Natural killer cell treated with Interleukin-12 subunit alpha and Interleukin-12 subunit beta and Interleukin-15 and Interleukin-18, amount 100 ng/mL, for 72 hours (primary cell): ENCODE data around the gene BTBD19. TPM values are rescaled to one million over a fixed set of nuclear protein-coding genes. Genes with fewer than 3 reads are reported as not detected.
"Not testable (repeated sequence)": the region's sequence is repeated elsewhere in the genome, so short reads cannot be mapped to it uniquely, and the experiment has no call there.

Source experiments
- ATAC-seq, 2 donors: fragments of 150-1000 bp; cut with Tn5 transposase in 1 of 2; sonication (Bioruptor Pico), chemical (Tn5 transposase) in 1 of 2; 2 replicates each; pipeline ENCODE4 v1.10.0; 2021
- DNase-seq: peaks from one replicate; pipeline ENCODE4 v3.0.0; 2022; ENCODE audit warnings: low spot score
- H3K27ac Mint-ChIP-seq, 2 donors: 1 replicate in 1 of 2; 2 replicates in 1 of 2; pipeline ENCODE4 v1.8.0; 2022; ENCODE audit warnings: mixed read lengths in 2 of 2, mild to moderate bottlenecking in 1 of 2, moderate library complexity in 1 of 2
- H3K27me3 Mint-ChIP-seq, 2 donors: 1 replicate in 1 of 2; 2 replicates in 1 of 2; pipeline ENCODE4 v1.8.0; 2022; ENCODE audit warnings: mixed read lengths in 2 of 2
- H3K36me3 Mint-ChIP-seq: one replicate; pipeline ENCODE4 v1.8.0; 2022; ENCODE audit warnings: mixed read lengths
- H3K4me1 Mint-ChIP-seq, 2 donors: 1 replicate in 1 of 2; 2 replicates in 1 of 2; pipeline ENCODE4 v1.8.0; 2022; ENCODE audit warnings: low read depth in 2 of 2, mixed read lengths in 2 of 2, mild to moderate bottlenecking in 1 of 2
- H3K4me3 Mint-ChIP-seq: one replicate; pipeline ENCODE4 v1.8.0; 2022; ENCODE audit warnings: mixed read lengths
- H3K9me3 Mint-ChIP-seq: 2 replicates; pipeline ENCODE4 v1.8.0; 2022; ENCODE audit warnings: mixed read lengths
- total RNA-seq, 2 donors: library from RNA; stranded (reverse); gene quantifications; one replicate each; pipeline ENCODE4 v1.2.3, GENCODE V29; 2022

BTBD19 gene, protein sequence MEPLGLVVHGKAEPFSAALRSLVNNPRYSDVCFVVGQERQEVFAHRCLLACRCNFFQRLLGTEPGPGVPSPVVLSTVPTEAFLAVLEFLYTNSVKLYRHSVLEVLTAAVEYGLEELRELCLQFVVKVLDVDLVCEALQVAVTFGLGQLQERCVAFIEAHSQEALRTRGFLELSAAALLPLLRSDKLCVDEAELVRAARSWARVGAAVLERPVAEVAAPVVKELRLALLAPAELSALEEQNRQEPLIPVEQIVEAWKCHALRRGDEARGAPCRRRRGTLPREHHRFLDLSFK
- total RNA-seq: 1 to 10 TPM; 1.7 to 6.4 TPM

GRCh38 chr1:44808063-44808937, at the start of gene BTBD19:
TSS of gene BTBD19 (plus strand) at chr1:44808523. CDS start at chr1:44808821, 298 bp downstream.
- ATAC-seq: peak; percentile 32 to 65
- no peaks in the 10 kb centered on the region for H3K9me3 Mint-ChIP-seq
- no peaks in the 10 kb centered on the region for H3K27me3 Mint-ChIP-seq
- H3K4me1 Mint-ChIP-seq: peaks cover 34 to 39% of the 10 kb centered on the region in 2 donors
- H3K36me3 Mint-ChIP-seq: no peaks in the 10 kb centered on the region
- peak; percentile 71 for DNase-seq
- H3K4me3 Mint-ChIP-seq: peak within 1 kb of the TSS; percentile 80
- peak within 1 kb of the TSS; percentile 97 for H3K27ac Mint-ChIP-seq

DNA sequence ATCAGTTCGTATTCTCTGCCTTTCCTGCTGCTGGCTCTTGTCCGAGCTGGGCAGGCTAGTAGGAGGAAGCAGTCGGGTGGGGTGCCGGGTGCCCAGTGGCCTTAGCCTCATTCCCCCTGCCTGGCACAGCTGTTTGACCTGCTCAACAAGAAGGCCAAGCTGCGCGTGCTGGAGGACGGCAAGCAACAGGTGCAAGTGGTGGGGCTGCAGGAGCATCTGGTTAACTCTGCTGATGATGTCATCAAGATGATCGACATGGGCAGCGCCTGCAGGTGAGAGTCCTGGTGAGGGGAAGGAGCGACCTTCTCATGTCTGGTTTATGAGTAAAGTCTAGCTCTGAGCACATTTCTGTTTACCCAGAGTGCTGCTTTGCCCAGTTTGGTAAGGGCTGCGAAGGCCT, 49.2 kb upstream of the BTBD19 start:
- ATAC-seq: no peak
- Mint-ChIP-seq H3K4me3 (no peak overlapping the region), H3K4me1 (peaks cover 10% of the 10 kb centered on the region in 2 donors), H3K27me3 (no peaks in the 10 kb centered on the region), H3K36me3 (peaks cover 15% of the 10 kb centered on the region), H3K27ac (no peak overlapping the region), H3K9me3 (no peaks in the 10 kb centered on the region)
- DNase-seq: no peak

DNA sequence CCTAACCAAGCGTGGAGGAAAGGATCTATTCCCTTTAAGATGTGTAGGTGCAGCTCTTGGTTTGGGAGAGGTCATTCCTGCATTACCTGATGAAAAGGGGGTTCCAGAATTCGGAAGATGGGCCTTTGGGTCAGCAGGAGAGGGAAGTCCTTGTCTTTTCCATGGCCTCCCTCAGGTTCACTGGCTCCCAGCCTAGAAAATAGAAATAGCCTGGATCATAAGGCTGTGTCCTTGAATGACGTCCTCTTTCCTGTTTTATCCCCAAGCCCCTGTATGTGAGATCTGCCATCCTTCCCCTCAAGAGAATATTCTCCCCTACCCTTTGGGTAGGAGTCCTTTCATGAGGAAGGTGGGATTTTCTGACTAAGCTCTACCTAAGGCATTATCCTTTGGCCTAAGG, 47.4 kb upstream of the BTBD19 start:
- DNase-seq: no peak
- no peaks in the 10 kb centered on the region for H3K9me3 Mint-ChIP-seq
- no peak overlapping the region for H3K4me3 Mint-ChIP-seq
- peaks cover 14% of the 10 kb centered on the region for H3K36me3 Mint-ChIP-seq
- peaks cover 10% of the 10 kb centered on the region in 2 donors for H3K4me1 Mint-ChIP-seq
- H3K27ac Mint-ChIP-seq: no peak overlapping the region
- no peak for ATAC-seq
- no peaks in the 10 kb centered on the region for H3K27me3 Mint-ChIP-seq

GRCh38 chr1:44766421-44766820, 41.9 kb upstream of the BTBD19 start:
- not testable (repeated sequence) for H3K4me1 Mint-ChIP-seq, H3K36me3 Mint-ChIP-seq, H3K9me3 Mint-ChIP-seq, DNase-seq, H3K27ac Mint-ChIP-seq, H3K27me3 Mint-ChIP-seq, ATAC-seq, H3K4me3 Mint-ChIP-seq

- Mint-ChIP-seq H3K27ac (peak within 1 kb of the TSS; percentile 93 to 95), H3K4me3 (peak within 1 kb of the TSS; percentile 97), H3K36me3 (peaks cover 29% of the 10 kb centered on the region), H3K4me1 (peaks cover 30 to 39% of the 10 kb centered on the region in 2 donors), H3K27me3 (no peaks in the 10 kb centered on the region), H3K9me3 (no peaks in the 10 kb centered on the region)
- peak; percentile 90 to 94 for ATAC-seq
- DNase-seq: peak; percentile 92
These were observed 33.0 kb upstream of the BTBD19 start, which contains the start of gene RPS8 for GRCh38 chr1:44775078-44775929. TSS of gene RPS8 (plus strand) at chr1:44775540. CDS start at chr1:44775597, 57 bp downstream.

DNA sequence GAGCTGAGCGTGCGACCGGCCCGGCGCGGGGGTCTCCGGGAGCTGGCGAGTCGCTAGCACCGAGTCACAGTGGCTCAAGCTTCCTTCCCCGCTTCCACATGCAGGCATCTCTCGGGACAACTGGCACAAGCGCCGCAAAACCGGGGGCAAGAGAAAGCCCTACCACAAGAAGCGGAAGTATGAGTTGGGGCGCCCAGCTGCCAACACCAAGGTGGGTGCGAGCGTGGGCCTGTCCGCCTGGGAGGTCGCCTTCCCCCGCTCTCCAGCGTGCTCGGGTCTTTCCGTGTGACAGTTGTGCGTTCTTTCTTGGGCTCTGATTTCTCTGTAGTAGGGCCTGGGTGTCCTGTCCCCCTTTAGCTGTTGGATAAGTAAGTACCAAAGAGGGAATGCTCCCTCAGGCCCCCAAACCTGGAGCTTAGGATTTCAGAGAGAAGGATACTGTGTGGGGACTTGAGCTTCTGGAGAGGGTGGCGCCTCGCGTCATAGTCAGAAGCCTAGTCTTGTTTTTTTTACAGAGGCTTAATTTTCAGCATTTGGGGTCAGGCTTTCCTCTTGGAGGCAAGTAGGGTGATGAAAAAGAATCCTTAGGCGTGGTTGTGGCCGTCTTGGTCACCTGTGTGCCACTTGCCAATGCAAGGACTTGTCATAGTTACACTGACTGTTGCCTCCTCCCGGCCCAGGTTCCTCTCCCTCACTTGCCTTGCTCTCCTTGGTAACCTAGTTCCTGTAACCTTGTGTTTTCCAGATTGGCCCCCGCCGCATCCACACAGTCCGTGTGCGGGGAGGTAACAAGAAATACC, 32.2 kb upstream of the BTBD19 start:
- peak overlapping the region; percentile 97 for H3K4me3 Mint-ChIP-seq
- peak; percentile 46 to 53 for ATAC-seq
- peak overlapping the region; percentile 93 to 95 for H3K27ac Mint-ChIP-seq
- no peaks in the 10 kb centered on the region for H3K27me3 Mint-ChIP-seq
- H3K9me3 Mint-ChIP-seq: no peaks in the 10 kb centered on the region
- peaks cover 35% of the 10 kb centered on the region for H3K36me3 Mint-ChIP-seq
- peak; percentile 62 for DNase-seq
- H3K4me1 Mint-ChIP-seq: peaks cover 33 to 39% of the 10 kb centered on the region in 2 donors

- H3K36me3 Mint-ChIP-seq: peaks cover 41% of the 10 kb centered on the region
- no peaks in the 10 kb centered on the region for H3K9me3 Mint-ChIP-seq
- ATAC-seq (no peak), DNase-seq (peak; percentile 60)
- peak overlapping the region; percentile 93 to 95 for H3K27ac Mint-ChIP-seq
- H3K4me3 Mint-ChIP-seq: peak overlapping the region; percentile 97
- H3K27me3 Mint-ChIP-seq: no peaks in the 10 kb centered on the region
- peaks cover 38 to 45% of the 10 kb centered on the region in 2 donors for H3K4me1 Mint-ChIP-seq
These were observed 31.6 kb upstream of the BTBD19 start for GRCh38 chr1:44776730-44777068.

- Mint-ChIP-seq H3K27ac (peak overlapping the region; percentile 93 to 95), H3K27me3 (no peaks in the 10 kb centered on the region), H3K36me3 (peaks cover 42% of the 10 kb centered on the region), H3K4me3 (peak overlapping the region; percentile 97), H3K4me1 (peaks cover 38 to 45% of the 10 kb centered on the region in 2 donors), H3K9me3 (no peaks in the 10 kb centered on the region)
- ATAC-seq (no peak), DNase-seq (peak; percentile 16)
These were observed 30.8 kb upstream of the BTBD19 start for GRCh38 chr1:44777547-44777946.

DNA sequence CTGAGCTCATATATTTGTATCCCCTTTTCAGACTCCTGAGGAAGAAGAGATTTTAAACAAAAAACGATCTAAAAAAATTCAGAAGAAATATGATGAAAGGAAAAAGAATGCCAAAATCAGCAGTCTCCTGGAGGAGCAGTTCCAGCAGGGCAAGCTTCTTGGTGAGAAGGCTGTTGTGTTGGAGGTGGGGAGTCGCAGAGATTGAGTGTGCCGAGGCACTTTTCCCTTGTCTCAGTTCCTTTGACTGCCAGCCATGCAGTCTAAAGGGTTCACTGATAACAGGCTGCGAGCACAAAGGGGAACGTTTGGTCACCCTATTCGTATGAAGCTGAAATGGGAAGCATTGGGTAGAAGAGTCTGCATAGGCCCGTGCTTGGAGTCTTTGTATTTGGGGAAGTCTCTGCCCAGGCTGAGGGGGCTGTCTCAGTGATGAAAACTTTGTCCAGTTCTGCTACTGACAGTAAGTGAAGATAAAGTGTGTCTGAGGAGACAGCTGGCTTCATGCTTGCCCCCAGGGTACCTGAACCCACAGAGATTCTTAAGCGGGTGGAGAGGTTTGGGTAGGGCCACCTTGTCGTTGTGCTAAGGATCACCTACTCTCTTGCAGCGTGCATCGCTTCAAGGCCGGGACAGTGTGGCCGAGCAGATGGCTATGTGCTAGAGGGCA, 30.2 kb upstream of the BTBD19 start:
- no peaks in the 10 kb centered on the region for H3K9me3 Mint-ChIP-seq
- H3K27me3 Mint-ChIP-seq: no peaks in the 10 kb centered on the region
- peaks cover 42% of the 10 kb centered on the region for H3K36me3 Mint-ChIP-seq
- H3K27ac Mint-ChIP-seq: peak overlapping the region; percentile 93 to 95
- peak; percentile 25 for DNase-seq
- ATAC-seq: no peak
- peaks cover 38 to 45% of the 10 kb centered on the region in 2 donors for H3K4me1 Mint-ChIP-seq
- H3K4me3 Mint-ChIP-seq: peak overlapping the region; percentile 97

GRCh38 chr1:44778705-44779576, 29.4 kb upstream of the BTBD19 start:
- peaks cover 42% of the 10 kb centered on the region for H3K36me3 Mint-ChIP-seq
- no peaks in the 10 kb centered on the region for H3K27me3 Mint-ChIP-seq
- H3K27ac Mint-ChIP-seq: peak overlapping the region; percentile 45 to 95
- H3K4me3 Mint-ChIP-seq: peak overlapping the region; percentile 75
- peak; percentile 16 for DNase-seq
- ATAC-seq: no peak
- no peaks in the 10 kb centered on the region for H3K9me3 Mint-ChIP-seq
- H3K4me1 Mint-ChIP-seq: peaks cover 42 to 51% of the 10 kb centered on the region in 2 donors

GRCh38 chr1:44780583-44781121, 27.7 kb upstream of the BTBD19 start:
- Mint-ChIP-seq H3K27ac (no peak overlapping the region), H3K9me3 (no peaks in the 10 kb centered on the region), H3K36me3 (peaks cover 38% of the 10 kb centered on the region), H3K4me3 (no peak overlapping the region), H3K27me3 (no peaks in the 10 kb centered on the region), H3K4me1 (peaks cover 43 to 52% of the 10 kb centered on the region in 2 donors)
- no peak for ATAC-seq
- DNase-seq: no peak
